Measurements from ENCODE around the gene ODAD2.

DNA sequence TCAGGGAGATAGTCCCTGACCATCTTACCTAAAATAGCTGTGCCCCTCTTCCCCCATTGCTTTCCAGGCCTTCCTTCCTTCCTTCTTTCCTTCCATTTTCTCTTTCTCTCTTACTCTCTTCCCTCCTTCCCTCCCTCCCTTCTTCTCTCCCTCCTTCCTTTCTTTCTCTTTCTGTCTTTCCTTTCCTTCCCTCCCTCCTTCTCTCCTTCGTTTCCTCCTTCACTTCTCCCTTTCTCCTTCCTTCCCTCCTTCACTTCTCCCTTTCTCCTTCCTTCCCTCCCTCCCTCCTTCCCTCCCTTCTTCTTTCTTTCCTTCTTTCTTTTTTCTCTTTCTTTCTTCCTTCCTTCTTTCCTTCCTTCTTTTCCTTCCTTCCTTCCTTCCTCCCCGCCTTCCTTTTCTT lies 228.7 kb downstream of the ODAD2 start:
- TF ChIP-seq, protein P1, sequence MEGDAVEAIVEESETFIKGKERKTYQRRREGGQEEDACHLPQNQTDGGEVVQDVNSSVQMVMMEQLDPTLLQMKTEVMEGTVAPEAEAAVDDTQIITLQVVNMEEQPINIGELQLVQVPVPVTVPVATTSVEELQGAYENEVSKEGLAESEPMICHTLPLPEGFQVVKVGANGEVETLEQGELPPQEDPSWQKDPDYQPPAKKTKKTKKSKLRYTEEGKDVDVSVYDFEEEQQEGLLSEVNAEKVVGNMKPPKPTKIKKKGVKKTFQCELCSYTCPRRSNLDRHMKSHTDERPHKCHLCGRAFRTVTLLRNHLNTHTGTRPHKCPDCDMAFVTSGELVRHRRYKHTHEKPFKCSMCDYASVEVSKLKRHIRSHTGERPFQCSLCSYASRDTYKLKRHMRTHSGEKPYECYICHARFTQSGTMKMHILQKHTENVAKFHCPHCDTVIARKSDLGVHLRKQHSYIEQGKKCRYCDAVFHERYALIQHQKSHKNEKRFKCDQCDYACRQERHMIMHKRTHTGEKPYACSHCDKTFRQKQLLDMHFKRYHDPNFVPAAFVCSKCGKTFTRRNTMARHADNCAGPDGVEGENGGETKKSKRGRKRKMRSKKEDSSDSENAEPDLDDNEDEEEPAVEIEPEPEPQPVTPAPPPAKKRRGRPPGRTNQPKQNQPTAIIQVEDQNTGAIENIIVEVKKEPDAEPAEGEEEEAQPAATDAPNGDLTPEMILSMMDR (IDR thresholded peaks at IDR 0.05; ENCODE audit: insufficient read depth, low read length): no peak
- TF ChIP-seq POLR2AphosphoS5 (IDR thresholded peaks at IDR 0.05; ENCODE audit: low read depth): no peak
- no peak for TF ChIP-seq GABPA (IDR thresholded peaks at IDR 0.05; ENCODE audit: low read depth)
